SK-N-SH (cell line): ENCODE measurements around the gene S100A13. TPM values are rescaled to one million over a fixed set of nuclear protein-coding genes. Genes with fewer than 3 reads are reported as not detected.

Experiments used
- CTCF ChIA-PET: fragments of 300-600, 350-600 bp; formaldehyde crosslinking; extraction: SDS; loops from one replicate; lab custom pipeline; 2021; lab: Yijun Ruan, JAX
- POLR2A ChIA-PET: fragments of 350-600 bp; sonication (Branson Sonifier 250); formaldehyde crosslinking; extraction: SDS; loops from one replicate; lab custom pipeline; 2020; ENCODE audit warnings: antibody characterized with exemption, inconsistent platforms; lab: Yijun Ruan, JAX
- DNase-seq: peaks from one replicate; pipeline ENCODE4 v3.0.0; 2012
- H2AFZ ChIP-seq: fragments of 200-600 bp; sonication (generic); 2 replicates; pipeline ENCODE4 v1.8.1; 2016; ENCODE audit warnings: antibody characterized with exemption, mild to moderate bottlenecking, low read depth
- H3F3A ChIP-seq: fragments of 200-600 bp; sonication (generic); replicated peaks from 2 replicates; pipeline ENCODE3; 2016; ENCODE audit warnings: antibody characterized with exemption, mild to moderate bottlenecking; ENCODE audit not compliant: insufficient read depth
- H3K27ac ChIP-seq, 2 experiments: fragments of 200-500 bp in 1 of 2; fragments of 200-600 bp in 1 of 2; sonication (Bioruptor generic) in 1 of 2; sonication (generic), shearing (Covaris generic) in 1 of 2; 2 replicates each; pipeline versions ENCODE4 v1.5.1 to v1.6.1; 2014 to 2016; ENCODE audit warnings: low read depth in 2 of 2, inconsistent platforms in 1 of 2, low read length in 1 of 2, mild to moderate bottlenecking in 1 of 2, mixed read lengths in 1 of 2
- H3K27me3 ChIP-seq: fragments of 200-600 bp; sonication (generic), shearing (Covaris generic); 2 replicates; pipeline ENCODE4 v1.6.1; 2016; ENCODE audit warnings: mixed run types; ENCODE audit not compliant: insufficient read depth
- H3K36me3 ChIP-seq, 2 experiments: fragments of 200-500 bp in 1 of 2; fragments of 200-600 bp in 1 of 2; sonication (Bioruptor generic) in 1 of 2; sonication (generic) in 1 of 2; replicated peaks in 1 of 2; 2 replicates each; pipeline versions ENCODE3 to v1.5.1; 2014 to 2016; ENCODE audit warnings: low read length in 1 of 2, mild to moderate bottlenecking in 1 of 2; ENCODE audit not compliant: insufficient read depth in 2 of 2, control insufficient read depth in 1 of 2
- H3K4me1 ChIP-seq, 2 experiments: fragments of 200-500 bp in 1 of 2; fragments of 200-600 bp in 1 of 2; sonication (Bioruptor generic) in 1 of 2; sonication (generic), shearing (Covaris generic) in 1 of 2; 2 replicates each; pipeline versions ENCODE4 v1.5.1 to v1.6.1; 2014 to 2016; ENCODE audit warnings: low read depth in 1 of 2, low read length in 1 of 2, mixed run types in 1 of 2; ENCODE audit not compliant: insufficient read depth in 2 of 2, control insufficient read depth in 1 of 2
- H3K4me2 ChIP-seq: fragments of 200-600 bp; sonication (generic), shearing (Covaris generic); 2 replicates; pipeline ENCODE4 v1.6.1; 2017; ENCODE audit warnings: mixed run types
- H3K4me3 ChIP-seq, 2 experiments: fragments of 200-500 bp in 1 of 2; fragments of 200-600 bp in 1 of 2; sonication (Bioruptor generic) in 1 of 2; sonication (generic), shearing (Covaris generic) in 1 of 2; 2 replicates each; pipeline versions ENCODE4 v1.5.1 to v1.8.1; 2014 to 2016; ENCODE audit warnings: low read depth in 2 of 2, inconsistent platforms in 1 of 2, low read length in 1 of 2, mild to moderate bottlenecking in 1 of 2, mixed read lengths in 1 of 2, moderate library complexity in 1 of 2
- H3K79me2 ChIP-seq: fragments of 200-600 bp; sonication (generic); 2 replicates; pipeline ENCODE4 v1.8.1; 2017; ENCODE audit warnings: mild to moderate bottlenecking; ENCODE audit not compliant: insufficient read depth
- H3K9ac ChIP-seq: fragments of 200-600 bp; sonication (generic); 2 replicates; pipeline ENCODE4 v1.6.1; 2017; ENCODE audit warnings: mixed run types
- H3K9me2 ChIP-seq: fragments of 200-600 bp; sonication (generic); 2 replicates; pipeline ENCODE4 v1.6.1; 2017; ENCODE audit warnings: mixed run types
- H3K9me3 ChIP-seq: fragments of 200-600 bp; sonication (generic); 2 replicates; pipeline ENCODE4 v1.6.1; 2017; ENCODE audit warnings: mixed run types, mild to moderate bottlenecking, moderate library complexity
- H4K20me1 ChIP-seq: fragments of 200-600 bp; sonication (generic); 2 replicates; pipeline ENCODE4 v1.6.1; 2017; ENCODE audit warnings: mild to moderate bottlenecking, mixed run types; ENCODE audit not compliant: insufficient read depth
- EP300 ChIP-seq, 2 experiments: IDR thresholded peaks; 2 replicates each; pipeline versions ENCODE4 v1.4.0 to v1.6.1; 2012; ENCODE audit warnings: borderline replicate concordance in 1 of 2, low read depth in 1 of 2, low read length in 1 of 2
- FOSL2 ChIP-seq: IDR thresholded peaks from 2 replicates; pipeline ENCODE4 v1.4.0; 2012; ENCODE audit warnings: low read depth, mild to moderate bottlenecking, moderate library complexity, borderline replicate concordance
- FOXJ3 ChIP-seq: sonication (generic); formaldehyde crosslinking; IDR thresholded peaks from 2 replicates; pipeline ENCODE4 v1.5.1; 2020; ENCODE audit warnings: mild to moderate bottlenecking, missing genetic modification reagents
- FOXM1 ChIP-seq: IDR thresholded peaks from 2 replicates; pipeline ENCODE4 v1.4.0; 2012; ENCODE audit warnings: low read depth, mild to moderate bottlenecking
- GABPA ChIP-seq: IDR thresholded peaks from 2 replicates; pipeline ENCODE4 v1.4.0; 2012; ENCODE audit warnings: low read depth, mild to moderate bottlenecking
- IRF3 ChIP-seq: fragments of 150-350 bp; IDR thresholded peaks from 2 replicates; pipeline ENCODE4 v1.6.1; 2016; ENCODE audit warnings: mild to moderate bottlenecking, low read depth, low read length
- MXI1 ChIP-seq: IDR thresholded peaks from 2 replicates; pipeline ENCODE4 v1.6.1; 2012; ENCODE audit warnings: mild to moderate bottlenecking, low read depth, low read length, improper control_type of control experiment
- NFIC ChIP-seq: IDR thresholded peaks from 2 replicates; pipeline ENCODE4 v1.4.0; 2012; ENCODE audit warnings: borderline replicate concordance
- RAD21 ChIP-seq: IDR thresholded peaks from 2 replicates; pipeline ENCODE4 v1.6.1; 2012; ENCODE audit warnings: mild to moderate bottlenecking, low read length
- REST ChIP-seq: IDR thresholded peaks from 2 replicates; pipeline ENCODE4 v1.6.1; 2012; ENCODE audit warnings: mild to moderate bottlenecking, low read depth, low read length, moderate library complexity
- RFX5 ChIP-seq: IDR thresholded peaks from 2 replicates; pipeline ENCODE4 v1.6.1; 2012; ENCODE audit warnings: mild to moderate bottlenecking, improper control_type of control experiment, low read length
- RXRA ChIP-seq: IDR thresholded peaks from 2 replicates; pipeline ENCODE4 v1.4.0; 2012; ENCODE audit warnings: low read depth, mild to moderate bottlenecking, borderline replicate concordance
- SIN3A ChIP-seq: IDR thresholded peaks from 2 replicates; pipeline ENCODE4 v1.6.1; 2012; ENCODE audit warnings: low read depth, mild to moderate bottlenecking, low read length, moderate library complexity, borderline replicate concordance
- TEAD4 ChIP-seq: IDR thresholded peaks from 2 replicates; pipeline ENCODE4 v1.4.0; 2012; ENCODE audit warnings: mild to moderate bottlenecking, borderline replicate concordance; ENCODE audit not compliant: insufficient read depth
- USF1 ChIP-seq: IDR thresholded peaks from 2 replicates; pipeline ENCODE4 v1.4.0; 2012; ENCODE audit warnings: low read depth, borderline replicate concordance
- ZBTB33 ChIP-seq: IDR thresholded peaks from 2 replicates; pipeline ENCODE4 v1.4.0; 2012; ENCODE audit warnings: low read depth, borderline replicate concordance
- WGBS: methylation state at CpG from one replicate; pipeline ENCODE4 v1.1.6; 2017; ENCODE audit warnings: low lambda C conversion rate; 5-methylcytosine and 5-hydroxymethylcytosine counted together
- polyA plus RNA-seq, 3 experiments: library from polyadenylated mRNA; depleted of rRNA; stranded (reverse); fragments of >200 nt; gene quantifications; 2 replicates each; pipeline ENCODE4 v1.2.3, GENCODE V29; 2012
- TF ChIP-seq, protein P1 (sequence below): IDR thresholded peaks from 2 replicates; pipeline ENCODE4 v1.4.0; 2012; ENCODE audit warnings: low read depth

The S100A13 gene
- polyA plus RNA-seq, 1 of the 3 experiments (the other 2 are of a cell fraction): 12.3 TPM

GRCh38 chr1:153639280-153639679 is 12.0 kb upstream of the S100A13 start:
- Histone ChIP-seq H3K4me3 (no peak overlapping the region), H3K4me2 (no peak overlapping the region), H3F3A (peaks cover 30% of the 10 kb centered on the region), H3K4me1 (no peaks in the 10 kb centered on the region; a peak in 1 of 4 replicates), H3K36me3 (peaks cover 74 to 87% of the 10 kb centered on the region in 2 experiments), H3K9me2 (no peaks in the 10 kb centered on the region), H3K9me3 (no peaks in the 10 kb centered on the region), H3K79me2 (peaks cover 89% of the 10 kb centered on the region), H3K9ac (no peak overlapping the region), H3K27ac (no peak overlapping the region), H4K20me1 (peaks cover 3% of the 10 kb centered on the region; the same call in 1 of the 2 replicates), H3K27me3 (no peaks in the 10 kb centered on the region), H2AFZ (no peak overlapping the region)
- ChIA-PET CTCF (interaction anchor here (2.1 to 3.3 kb wide), 3 partner anchors 22 to 67 kb away, joined by 6 to 13 read pairs (median 12); no protein-coding TSS in a partner anchor), POLR2A (no interaction called here)
- 93% methylated on average over 3 of the region's 3 CpGs for WGBS
- DNase-seq: no peak
- TF ChIP-seq SIN3A (no peak), RAD21 (no peak), FOXM1 (no peak), EP300 (IDR thresholded peaks at IDR 0.05; ENCODE audit: borderline replicate concordance in 1 of 2, low read depth in 1 of 2, low read length in 1 of 2) (no peak), FOXJ3 (CRISPR knock-in tag) (no peak), RXRA (no peak), MXI1 (no peak), REST (no peak), TEAD4 (no peak), NFIC (no peak), IRF3 (no peak), USF1 (no peak), ZBTB33 (no peak), FOSL2 (no peak), GABPA (no peak), RFX5 (no peak)
- TF ChIP-seq, protein P1, sequence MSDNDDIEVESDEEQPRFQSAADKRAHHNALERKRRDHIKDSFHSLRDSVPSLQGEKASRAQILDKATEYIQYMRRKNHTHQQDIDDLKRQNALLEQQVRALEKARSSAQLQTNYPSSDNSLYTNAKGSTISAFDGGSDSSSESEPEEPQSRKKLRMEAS: no peak
